ENCODE data around the gene POC1A. TPM values are rescaled to one million over a fixed set of nuclear protein-coding genes. Genes with fewer than 3 reads are reported as not detected.

Gene POC1A
- total RNA-seq (2022), result 7.5 and 9.8 TPM in 2 replicates
- Bru-seq, nascent RNA, result percentile 50 among the genes with signal in this experiment
- percentile 42 among the genes with signal in this experiment for BruChase-seq, experiment 1, labeled RNA remaining after a 6-hour chase
- percentile 50 among the genes with signal in this experiment for BruChase-seq, experiment 2, labeled RNA remaining after a 2-hour chase
- long read RNA-seq, transcript POC1A-201 (11 exons, 1,898 nt), result major isoform, 16 of 33 reads
- long read RNA-seq, partial matches to known transcripts, result 2 of 33 reads
- long read RNA-seq, other reads (novel, unspliced or antisense), result 10 of 33 reads

GRCh38 chr3:52154135-52155094 is at the start of gene POC1A:
Gene POC1A, minus strand, starts transcription at chr3:52154423. Its CDS starts 51 bp downstream, at chr3:52154372.
- peak; percentile 99 for DNase-seq (ENCODE audit: unreplicated experiment)
- Mint-ChIP-seq H3K4me1 (ENCODE audit: insufficient read depth, unreplicated experiment) (peaks cover 10% of the 10 kb centered on the region), H3K9me3 (ENCODE audit: unreplicated experiment) (no peaks in the 10 kb centered on the region), H3K36me3 (ENCODE audit: insufficient read depth, unreplicated experiment) (peaks cover 17% of the 10 kb centered on the region), H3K27me3 (ENCODE audit: insufficient read depth, unreplicated experiment) (no peaks in the 10 kb centered on the region), H3K4me3 (ENCODE audit: unreplicated experiment) (peak within 1 kb of the TSS; percentile 93), H3K27ac (ENCODE audit: low read depth, unreplicated experiment) (peak within 1 kb of the TSS; percentile 96)
- intact Hi-C loops (cut with micrococcal nuclease), result loop anchor here (2.0 to 5.0 kb wide), 3 partner anchors 44 to 183 kb away; partner anchors contain the start of gene ALAS1
- no TSS peak for BruUV-seq (replicated peaks)
- no peak for TF ChIP-seq CTCF (IDR thresholded peaks at IDR 0.05; ENCODE audit: unreplicated experiment)
- POLR2A ChIA-PET, result interaction anchor here (0.7 to 2.1 kb wide), 30 partner anchors 8 to 655 kb away, joined by 3 to 14 read pairs (median 4); partner anchors contain the start of genes ABHD14B, ACY1, DUSP7 and GLYCTK
- CTCF ChIA-PET, result interaction anchor here (0.5 to 2.0 kb wide), 11 partner anchors 9 to 1808 kb away, joined by 3 to 9 read pairs (median 5); partner anchors contain the start of gene ACY1

GRCh38 chr3:52203701-52204100 is 49.5 kb upstream of the POC1A start:
- Mint-ChIP-seq H3K27ac (ENCODE audit: low read depth, unreplicated experiment) (no peak overlapping the region), H3K4me3 (ENCODE audit: unreplicated experiment) (no peak overlapping the region), H3K36me3 (ENCODE audit: insufficient read depth, unreplicated experiment) (peaks cover 92% of the 10 kb centered on the region), H3K4me1 (ENCODE audit: insufficient read depth, unreplicated experiment) (peaks cover 24% of the 10 kb centered on the region), H3K9me3 (ENCODE audit: unreplicated experiment) (no peaks in the 10 kb centered on the region), H3K27me3 (ENCODE audit: insufficient read depth, unreplicated experiment) (no peaks in the 10 kb centered on the region)
- CTCF ChIA-PET, result interaction anchor here (0.6 to 1.6 kb wide), 7 partner anchors 18 to 701 kb away, joined by 3 to 5 read pairs (median 3); partner anchors contain the start of gene RPL29
- no TSS peak for BruUV-seq (replicated peaks)
- POLR2A ChIA-PET, result interaction anchor here (0.8 to 2.2 kb wide), 7 partner anchors 11 to 84 kb away, joined by 3 to 9 read pairs (median 5); partner anchors contain the start of genes GLYCTK and POC1A
- no peak for TF ChIP-seq CTCF (IDR thresholded peaks at IDR 0.05; ENCODE audit: unreplicated experiment)
- intact Hi-C loops (cut with micrococcal nuclease), result no loop called here
- no peak for DNase-seq (ENCODE audit: unreplicated experiment)

- Mint-ChIP-seq H3K9me3 (ENCODE audit: unreplicated experiment) (no peaks in the 10 kb centered on the region), H3K4me3 (ENCODE audit: unreplicated experiment) (no peak overlapping the region), H3K4me1 (ENCODE audit: insufficient read depth, unreplicated experiment) (peaks cover 30% of the 10 kb centered on the region), H3K27me3 (ENCODE audit: insufficient read depth, unreplicated experiment) (no peaks in the 10 kb centered on the region), H3K27ac (ENCODE audit: low read depth, unreplicated experiment) (no peak overlapping the region), H3K36me3 (ENCODE audit: insufficient read depth, unreplicated experiment) (peaks cover 81% of the 10 kb centered on the region)
- no peak for DNase-seq (ENCODE audit: unreplicated experiment)
- no TSS peak for BruUV-seq (replicated peaks)
- TF ChIP-seq CTCF (IDR thresholded peaks at IDR 0.05; ENCODE audit: unreplicated experiment), result no peak
- CTCF ChIA-PET, result interaction anchor here (1.0 to 2.7 kb wide), 3 partner anchors 18 to 149 kb away, joined by 3 to 16 read pairs (median 6); no protein-coding TSS in a partner anchor
- intact Hi-C loops (cut with micrococcal nuclease), result no loop called here
- POLR2A ChIA-PET, result interaction anchor here (0.9 kb wide), 1 partner anchor 9 kb away, joined by 3 read pairs; no protein-coding TSS in a partner anchor
These were observed 48.3 kb upstream of the POC1A start for GRCh38 chr3:52202384-52203077.

Data from MCF 10A (cell line).